Measurements from ENCODE around the gene UBE2F.

GRCh38 chr2:237997521-237997920 is 30.7 kb downstream of the UBE2F start:
- TF ChIP-seq POLR2A (IDR thresholded peaks at IDR 0.05; ENCODE audit: insufficient read depth in 1 of 2, low read depth in 2 of 2, low read length in 2 of 2) = no peak
- no peak for TF ChIP-seq CTCF (CRISPR knock-in tag; IDR thresholded peaks at IDR 0.05)
- TF ChIP-seq BCLAF1 (IDR thresholded peaks at IDR 0.05) = no peak
- TF ChIP-seq ZNF660 (CRISPR knock-in tag; IDR thresholded peaks at IDR 0.05; ENCODE audit: borderline replicate concordance, low read depth) = no peak
